ENCODE measurements around the gene ARID1A. TPM values are rescaled to one million over a fixed set of nuclear protein-coding genes. Genes with fewer than 3 reads are reported as not detected.

Gene ARID1A
- total and polyA plus RNA-seq, 2 donors (not counting 3 experiments of a cell fraction or from before 2014, with no cell fraction given): 36.9 to 77.2 TPM

- POLR2A ChIA-PET: no interaction called here
- intact Hi-C loops (cut with micrococcal nuclease): no loop called here
- FAIRE-seq: no peak
Measured at GRCh38 chr1:26811708-26812107, 115.9 kb downstream of the ARID1A start.

More at GRCh38 chr1:26811708-26812107, 115.9 kb downstream of the ARID1A start:
- Histone ChIP-seq H4K20me1 (replicated peaks; ENCODE audit: control insufficient read depth, extremely low read depth, insufficient read depth, low read length) (no peaks in the 10 kb centered on the region), H3K4me3 (replicated peaks in 1 of 3; ENCODE audit: insufficient read depth in 1 of 3, low read depth in 1 of 3, low read length in 3 of 3) (no peak overlapping the region), H3K4me2 (ENCODE audit: insufficient read depth, low read length) (no peak overlapping the region), H3K27ac (ENCODE audit: insufficient read depth, low read depth, low read length) (no peak overlapping the region), H3K9me3 (replicated peaks; ENCODE audit: control insufficient read depth, insufficient read depth, low read length) (no peaks in the 10 kb centered on the region), H3K4me1 (ENCODE audit: control insufficient read depth, extremely low read depth, insufficient read depth, low read length) (no peaks in the 10 kb centered on the region), H3K9ac (replicated peaks; ENCODE audit: extremely low read depth, insufficient read depth, low read length) (no peak overlapping the region), H3K9me1 (replicated peaks; ENCODE audit: control insufficient read depth, extremely low read depth, insufficient read depth, low read length) (no peaks in the 10 kb centered on the region), H3K27me3 (ENCODE audit: control insufficient read depth in 2 of 2, insufficient read depth in 2 of 2, low read length in 2 of 2) (no peaks in the 10 kb centered on the region), H3K79me2 (ENCODE audit: control insufficient read depth, insufficient read depth, low read length) (no peaks in the 10 kb centered on the region), H3K36me3 (ENCODE audit: control insufficient read depth in 2 of 2, extremely low read depth in 1 of 2, insufficient read depth in 2 of 2, low read length in 2 of 2) (no peaks in the 10 kb centered on the region), H2AFZ (ENCODE audit: low read depth, low read length) (no peak overlapping the region)
- CTCF ChIA-PET: interaction anchor here (1.6 to 5.5 kb wide), 7 partner anchors 9 to 209 kb away, joined by 5 to 45 read pairs (median 31); partner anchors contain the start of genes PIGV and ZDHHC18
- no peak for DNase-seq (ENCODE audit: low read depth, low spot score)
- dilution Hi-C loops (cut with MboI; ENCODE audit: extremely low pct_ligation_motif_present, low sequenced_read_pairs): no loop called here
- TF ChIP-seq POLR2AphosphoS5 (IDR thresholded peaks at IDR 0.05; ENCODE audit: insufficient read depth, low read depth, low read length): no peak
- TF ChIP-seq MYC (IDR thresholded peaks at IDR 0.05; ENCODE audit: low read depth, low read length): no peak
- TF ChIP-seq GATA2 (IDR thresholded peaks at IDR 0.05; ENCODE audit: insufficient read depth, insufficient read length, low read depth, low read length): no peak
- no peak for TF ChIP-seq MAX (IDR thresholded peaks at IDR 0.05; ENCODE audit: insufficient read depth, insufficient read length)
- TF ChIP-seq EZH2 (IDR thresholded peaks at IDR 0.05; ENCODE audit: borderline replicate concordance, low read depth, low read length, severe bottlenecking): no peak
- TF ChIP-seq, protein P1, sequence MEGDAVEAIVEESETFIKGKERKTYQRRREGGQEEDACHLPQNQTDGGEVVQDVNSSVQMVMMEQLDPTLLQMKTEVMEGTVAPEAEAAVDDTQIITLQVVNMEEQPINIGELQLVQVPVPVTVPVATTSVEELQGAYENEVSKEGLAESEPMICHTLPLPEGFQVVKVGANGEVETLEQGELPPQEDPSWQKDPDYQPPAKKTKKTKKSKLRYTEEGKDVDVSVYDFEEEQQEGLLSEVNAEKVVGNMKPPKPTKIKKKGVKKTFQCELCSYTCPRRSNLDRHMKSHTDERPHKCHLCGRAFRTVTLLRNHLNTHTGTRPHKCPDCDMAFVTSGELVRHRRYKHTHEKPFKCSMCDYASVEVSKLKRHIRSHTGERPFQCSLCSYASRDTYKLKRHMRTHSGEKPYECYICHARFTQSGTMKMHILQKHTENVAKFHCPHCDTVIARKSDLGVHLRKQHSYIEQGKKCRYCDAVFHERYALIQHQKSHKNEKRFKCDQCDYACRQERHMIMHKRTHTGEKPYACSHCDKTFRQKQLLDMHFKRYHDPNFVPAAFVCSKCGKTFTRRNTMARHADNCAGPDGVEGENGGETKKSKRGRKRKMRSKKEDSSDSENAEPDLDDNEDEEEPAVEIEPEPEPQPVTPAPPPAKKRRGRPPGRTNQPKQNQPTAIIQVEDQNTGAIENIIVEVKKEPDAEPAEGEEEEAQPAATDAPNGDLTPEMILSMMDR (IDR thresholded peaks at IDR 0.05; ENCODE audit: extremely low read depth in 1 of 2, insufficient read depth in 1 of 2, low read depth in 1 of 2, low read length in 2 of 2): no peak
- no peak for TF ChIP-seq FOS (IDR thresholded peaks at IDR 0.05; ENCODE audit: borderline replicate concordance, insufficient read depth, low read length)
- no peak for TF ChIP-seq JUN (IDR thresholded peaks at IDR 0.05; ENCODE audit: borderline replicate concordance, insufficient read depth, insufficient read length, low read depth)
- TF ChIP-seq POLR2A (IDR thresholded peaks at IDR 0.05; ENCODE audit: low read depth, low read length): no peak
- BruUV-seq (replicated peaks): no TSS peak
